ENCODE results near the gene LMF1. TPM values are rescaled to one million over a fixed set of nuclear protein-coding genes. Genes with fewer than 3 reads are reported as not detected.

Gene LMF1
- total RNA-seq, 2 donors from 2014 or later, result 15.8 to 20.1 TPM

DNA sequence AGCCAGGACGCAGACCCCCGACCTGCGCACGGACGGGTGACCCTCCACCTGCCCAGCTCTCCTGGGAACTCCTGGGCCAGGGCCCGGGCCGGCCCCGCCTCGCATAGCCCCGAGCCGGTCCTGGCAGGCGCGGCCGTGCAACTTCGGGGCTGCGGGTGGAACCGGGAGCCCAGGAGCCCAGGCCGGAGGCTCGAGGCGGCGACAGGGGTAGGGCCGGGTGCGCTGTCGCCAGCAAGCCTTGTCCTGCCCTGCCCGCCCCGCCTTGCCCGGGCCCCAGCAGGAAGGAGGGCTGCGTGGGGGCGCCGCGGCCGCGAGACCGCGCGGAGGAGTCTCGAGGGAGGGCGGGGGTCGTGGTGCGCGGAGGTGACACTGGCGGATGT is 408 bp downstream of the LMF1 start:
- ATAC-seq (peak; percentile 7), DNase-seq (no peak)
- TF ChIP-seq, protein P1, sequence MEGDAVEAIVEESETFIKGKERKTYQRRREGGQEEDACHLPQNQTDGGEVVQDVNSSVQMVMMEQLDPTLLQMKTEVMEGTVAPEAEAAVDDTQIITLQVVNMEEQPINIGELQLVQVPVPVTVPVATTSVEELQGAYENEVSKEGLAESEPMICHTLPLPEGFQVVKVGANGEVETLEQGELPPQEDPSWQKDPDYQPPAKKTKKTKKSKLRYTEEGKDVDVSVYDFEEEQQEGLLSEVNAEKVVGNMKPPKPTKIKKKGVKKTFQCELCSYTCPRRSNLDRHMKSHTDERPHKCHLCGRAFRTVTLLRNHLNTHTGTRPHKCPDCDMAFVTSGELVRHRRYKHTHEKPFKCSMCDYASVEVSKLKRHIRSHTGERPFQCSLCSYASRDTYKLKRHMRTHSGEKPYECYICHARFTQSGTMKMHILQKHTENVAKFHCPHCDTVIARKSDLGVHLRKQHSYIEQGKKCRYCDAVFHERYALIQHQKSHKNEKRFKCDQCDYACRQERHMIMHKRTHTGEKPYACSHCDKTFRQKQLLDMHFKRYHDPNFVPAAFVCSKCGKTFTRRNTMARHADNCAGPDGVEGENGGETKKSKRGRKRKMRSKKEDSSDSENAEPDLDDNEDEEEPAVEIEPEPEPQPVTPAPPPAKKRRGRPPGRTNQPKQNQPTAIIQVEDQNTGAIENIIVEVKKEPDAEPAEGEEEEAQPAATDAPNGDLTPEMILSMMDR (IDR thresholded peaks at IDR 0.05), result no peak
- TF ChIP-seq POLR2A (IDR thresholded peaks at IDR 0.05), result no peak
- WGBS, 2 donors, result 0% methylated on average over 42 of the region's 42 CpGs; no CpG with 5 or more reads in 1 of the 2 donors
- intact Hi-C loops (cut with DNase I), result no loop called here
- Histone ChIP-seq H3K4me3 (peak overlapping the region; percentile 53 to 98), H3K36me3 (replicated peaks in 1 of 2; ENCODE audit: insufficient read depth in 1 of 2, low read depth in 2 of 2) (no peaks in the 10 kb centered on the region), H3K27me3 (no peaks in the 10 kb centered on the region), H3K27ac (peak overlapping the region; percentile 30 to 89 (median 78)), H3K9me3 (no peaks in the 10 kb centered on the region), H3K4me1 (peaks cover 57% of the 10 kb centered on the region)

DNA sequence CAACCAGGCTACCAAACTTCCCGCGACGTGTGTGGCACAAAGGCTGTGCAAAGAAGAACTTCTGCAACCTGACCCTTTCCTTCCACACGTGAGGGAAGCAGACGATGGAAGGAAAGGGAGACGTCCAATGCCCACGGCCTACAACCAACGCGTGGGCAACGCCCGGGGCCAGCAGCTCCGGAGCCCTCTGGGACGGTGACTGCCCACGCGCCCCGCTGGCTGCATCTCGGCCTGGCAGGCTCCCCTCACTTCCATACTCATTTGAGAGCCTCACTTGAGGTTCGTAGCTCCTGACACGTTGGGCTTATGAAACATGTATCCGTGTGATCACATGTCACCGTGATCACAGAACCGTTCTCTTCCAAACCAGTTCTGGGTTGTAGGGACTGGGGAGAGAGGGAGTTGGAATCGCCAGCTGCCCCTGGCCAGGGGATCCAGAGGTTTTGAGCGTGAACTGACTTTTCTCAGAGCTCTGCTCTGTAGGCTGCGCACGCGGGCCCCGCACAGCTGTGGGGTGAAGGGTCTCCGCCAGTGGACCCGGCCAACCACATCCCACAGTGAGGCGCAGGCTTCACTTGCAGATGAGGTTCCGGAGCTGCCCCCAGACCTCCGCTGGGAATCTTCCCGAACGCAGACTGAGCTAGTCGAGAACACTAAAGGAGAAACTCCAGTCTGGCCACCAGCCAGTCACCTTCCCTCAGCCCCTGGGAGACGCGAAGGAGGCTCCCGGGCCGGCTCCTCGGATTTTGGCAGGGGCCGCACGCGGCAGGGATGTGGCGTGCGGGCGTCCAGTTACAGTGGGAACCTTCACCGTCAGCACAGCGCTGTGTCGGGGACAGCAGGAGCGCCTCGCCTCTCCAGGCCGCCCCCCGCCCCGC is 1.0 kb downstream of the LMF1 start:
- Histone ChIP-seq H3K27me3 (no peaks in the 10 kb centered on the region), H3K36me3 (replicated peaks in 1 of 2; ENCODE audit: insufficient read depth in 1 of 2, low read depth in 2 of 2) (no peaks in the 10 kb centered on the region), H3K27ac (peak overlapping the region in 3 of 4 donors; percentile 76 to 89 (median 81)), H3K9me3 (no peaks in the 10 kb centered on the region), H3K4me1 (peaks cover 51% of the 10 kb centered on the region), H3K4me3 (peak overlapping the region; percentile 53 to 98)
- TF ChIP-seq, protein P1 (IDR thresholded peaks at IDR 0.05), result no peak
- no peak for ATAC-seq
- intact Hi-C loops (cut with DNase I), result no loop called here
- WGBS, 2 donors, result 46 to 83% methylated on average over 15 to 53 of the region's 55 CpGs
- peak; percentile 31 to 45 (median 42) for DNase-seq

DNA sequence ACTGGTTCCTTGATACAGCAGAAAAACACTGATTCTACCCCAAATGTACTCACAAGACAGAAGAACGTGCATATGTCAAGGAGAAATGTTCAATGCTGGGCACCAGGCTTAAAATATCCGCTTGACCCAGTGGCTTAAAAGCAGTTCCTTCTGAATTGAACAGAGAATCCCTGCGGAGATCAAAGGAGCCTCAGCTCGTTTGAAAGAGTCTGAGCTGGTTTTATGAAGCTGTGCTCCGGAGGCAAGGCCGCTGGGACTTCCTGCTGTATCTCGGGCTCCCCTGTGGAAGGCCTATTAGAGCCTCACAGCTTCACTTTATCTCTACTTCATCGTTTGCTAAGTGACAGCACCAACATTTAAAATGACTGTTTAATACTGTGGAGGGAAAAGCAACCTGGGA is 2.2 kb downstream of the LMF1 start:
- Histone ChIP-seq H3K27me3 (no peaks in the 10 kb centered on the region), H3K27ac (no peak overlapping the region), H3K9me3 (no peaks in the 10 kb centered on the region), H3K36me3 (replicated peaks in 1 of 2; ENCODE audit: insufficient read depth in 1 of 2, low read depth in 2 of 2) (no peaks in the 10 kb centered on the region), H3K4me1 (peaks cover 40% of the 10 kb centered on the region), H3K4me3 (no peak overlapping the region)
- intact Hi-C loops (cut with DNase I), result no loop called here
- 69 to 85% methylated on average over 8 of the region's 8 CpGs for WGBS, 2 donors
- DNase-seq (no peak), ATAC-seq (no peak)
- TF ChIP-seq, protein P1 (IDR thresholded peaks at IDR 0.05), result no peak
- TF ChIP-seq POLR2A (IDR thresholded peaks at IDR 0.05), result no peak

DNA sequence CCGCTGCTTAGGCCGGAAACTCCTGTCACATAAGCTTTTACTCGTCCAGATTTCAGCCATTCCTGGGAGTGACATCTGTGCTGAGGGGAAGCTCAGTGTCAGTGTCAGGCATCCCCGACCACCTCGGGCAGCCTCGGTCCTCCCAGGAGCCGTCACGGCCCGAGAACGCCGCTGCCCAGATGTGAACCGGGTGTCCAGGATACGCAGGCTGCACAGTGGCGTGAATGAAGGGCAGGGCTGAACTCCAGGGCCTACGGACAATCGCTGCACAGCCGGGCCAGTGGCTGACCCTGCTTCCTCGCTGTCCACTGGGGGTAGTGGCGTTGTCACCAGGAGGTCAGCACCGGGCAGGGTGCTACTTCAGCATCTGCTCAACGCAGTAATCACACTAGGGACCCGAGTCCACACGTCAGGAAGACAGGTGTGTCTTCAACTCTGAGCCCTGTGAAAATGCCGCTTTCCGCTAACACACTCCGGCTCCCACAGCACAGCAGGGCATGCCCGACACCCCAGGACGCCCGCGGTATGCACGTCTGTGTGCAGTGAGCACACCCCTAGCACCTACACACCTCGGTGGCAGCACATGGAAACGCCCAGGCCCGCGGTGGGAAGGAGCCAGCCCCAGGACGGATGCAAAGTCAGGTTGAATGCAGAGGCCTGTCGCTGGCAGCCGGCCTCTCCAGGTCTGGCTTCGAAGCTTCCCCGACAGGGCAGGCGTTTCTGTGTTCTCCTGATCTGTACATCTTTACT is 3.1 kb downstream of the LMF1 start:
- H3K9me3 ChIP-seq, result no peaks in the 10 kb centered on the region
- no peak for ATAC-seq
- intact Hi-C loops (cut with DNase I), result no loop called here
- WGBS, 2 donors, result 93% methylated on average over 23 to 40 of the region's 41 CpGs
- DNase-seq, result no peak
- H3K27me3 ChIP-seq, result no peaks in the 10 kb centered on the region
- TF ChIP-seq POLR2A (IDR thresholded peaks at IDR 0.05), result no peak
- peaks cover 31% of the 10 kb centered on the region for H3K4me1 ChIP-seq
- no peak overlapping the region for H3K27ac ChIP-seq
- no peaks in the 10 kb centered on the region for H3K36me3 ChIP-seq (replicated peaks in 1 of 2; ENCODE audit: insufficient read depth in 1 of 2, low read depth in 2 of 2)
- no peak overlapping the region for H3K4me3 ChIP-seq

DNA sequence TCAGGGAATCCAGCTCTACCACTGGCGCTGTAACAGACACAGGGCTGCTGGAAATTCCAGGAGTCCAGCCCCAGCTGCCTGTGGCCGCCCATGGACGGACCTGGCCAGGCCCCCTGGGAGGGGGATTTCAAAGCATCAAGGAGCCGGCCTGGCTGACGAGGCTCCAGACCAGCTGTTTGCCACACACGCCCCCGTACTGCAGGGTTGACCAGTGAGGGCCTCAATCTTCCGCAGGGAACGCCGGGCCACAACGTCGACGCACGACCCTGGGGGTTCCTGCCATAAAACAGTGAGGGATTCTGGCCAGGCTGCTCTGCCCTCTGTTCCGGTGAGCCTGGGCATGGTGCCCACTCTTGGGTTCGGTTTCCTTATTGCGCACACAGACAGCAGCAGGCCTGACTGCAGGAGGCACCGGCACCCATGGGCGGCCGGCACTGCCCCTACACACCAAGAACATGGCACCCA is 3.7 kb downstream of the LMF1 start:
- no peak overlapping the region for H3K27ac ChIP-seq
- TF ChIP-seq, protein P1 (IDR thresholded peaks at IDR 0.05), result no peak
- TF ChIP-seq POLR2A (IDR thresholded peaks at IDR 0.05), result no peak
- intact Hi-C loops (cut with DNase I), result no loop called here
- no peak for DNase-seq
- no peaks in the 10 kb centered on the region for H3K9me3 ChIP-seq
- H3K4me1 ChIP-seq, result peaks cover 25% of the 10 kb centered on the region
- no peak overlapping the region for H3K4me3 ChIP-seq
- ATAC-seq, result no peak
- 97 to 98% methylated on average over 5 to 19 of the region's 20 CpGs for WGBS, 2 donors
- H3K36me3 ChIP-seq (replicated peaks in 1 of 2; ENCODE audit: insufficient read depth in 1 of 2, low read depth in 2 of 2), result no peaks in the 10 kb centered on the region
- no peaks in the 10 kb centered on the region for H3K27me3 ChIP-seq
